RWPE2 (cell line): ENCODE data around the gene KAZN.
A peak's percentile ranks its signal among the peaks of the same experiment; 100 is the strongest.

Experiments
- ATAC-seq: fragments of 200-7000 bp; cut with Tn5 transposase; 3 replicates; pipeline ENCODE4 v1.9.1; 2021; ENCODE audit warnings: low read depth
- DNase-seq: peaks from one replicate; pipeline ENCODE4 v3.0.0-alpha.2; 2020; ENCODE audit warnings: low spot score
- H3K27ac ChIP-seq: fragments of 450-650 bp; 2 replicates; pipeline ENCODE4 v1.5.1; 2017; ENCODE audit warnings: mild to moderate bottlenecking; ENCODE audit not compliant: poor library complexity, severe bottlenecking
- H3K27me3 ChIP-seq: fragments of 250-450 bp; sonication (Bioruptor Pico); 2 replicates; pipeline ENCODE4 v1.5.1; 2021; ENCODE audit warnings: mild to moderate bottlenecking, moderate library complexity; ENCODE audit not compliant: insufficient read depth, poor library complexity, severe bottlenecking
- H3K36me3 ChIP-seq: fragments of 250-450 bp; sonication (Bioruptor Pico); 2 replicates; pipeline ENCODE4 v1.5.1; 2020; ENCODE audit warnings: low read depth, mild to moderate bottlenecking, moderate library complexity
- H3K4me1 ChIP-seq: fragments of 250-450 bp; sonication (Bioruptor Pico); 2 replicates; pipeline ENCODE4 v1.5.1; 2021; ENCODE audit warnings: mild to moderate bottlenecking, moderate library complexity; ENCODE audit not compliant: insufficient read depth, poor library complexity, severe bottlenecking
- H3K4me3 ChIP-seq: fragments of 250-450 bp; sonication (Bioruptor Pico); 2 replicates; pipeline ENCODE4 v1.5.1; 2021; ENCODE audit warnings: mild to moderate bottlenecking, moderate library complexity; ENCODE audit not compliant: severe bottlenecking
- H3K9me3 ChIP-seq: fragments of 250-450 bp; sonication (Bioruptor Pico); 2 replicates; pipeline ENCODE4 v1.5.1; 2021; ENCODE audit warnings: mild to moderate bottlenecking, moderate library complexity; ENCODE audit not compliant: severe bottlenecking
- TF ChIP-seq, protein P1 (sequence below): fragments of 450-650 bp; IDR thresholded peaks from one replicate; pipeline ENCODE4 v1.5.1; 2017; ENCODE audit warnings: mild to moderate bottlenecking, moderate library complexity; ENCODE audit not compliant: poor library complexity, severe bottlenecking

KAZN gene

DNA sequence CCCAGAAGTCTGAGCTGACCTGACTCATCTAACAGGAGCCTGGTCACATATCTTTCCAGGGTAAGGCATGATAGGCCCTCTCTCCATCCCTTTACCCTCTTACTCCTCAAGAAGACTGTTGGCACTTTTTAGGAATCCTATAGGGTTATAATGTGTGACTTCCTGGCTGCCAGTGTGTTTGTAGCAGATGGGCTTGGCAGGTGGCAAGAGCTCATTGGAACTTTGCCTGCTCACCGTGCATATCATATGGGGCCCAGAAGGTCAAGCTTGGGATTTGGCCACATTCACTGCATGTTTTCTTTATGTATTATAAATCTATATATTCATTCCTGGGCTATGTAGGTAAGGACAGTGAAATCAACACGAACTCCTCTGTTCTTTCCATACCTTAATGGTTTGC, 5.2 kb downstream of the KAZN start:
- Histone ChIP-seq H3K36me3 (no peaks in the 10 kb centered on the region), H3K4me3 (no peak overlapping the region), H3K9me3 (no peaks in the 10 kb centered on the region), H3K27me3 (peaks cover 39% of the 10 kb centered on the region), H3K4me1 (no peaks in the 10 kb centered on the region), H3K27ac (no peak overlapping the region)
- no peak for ATAC-seq
- DNase-seq: no peak
- TF ChIP-seq, protein P1, sequence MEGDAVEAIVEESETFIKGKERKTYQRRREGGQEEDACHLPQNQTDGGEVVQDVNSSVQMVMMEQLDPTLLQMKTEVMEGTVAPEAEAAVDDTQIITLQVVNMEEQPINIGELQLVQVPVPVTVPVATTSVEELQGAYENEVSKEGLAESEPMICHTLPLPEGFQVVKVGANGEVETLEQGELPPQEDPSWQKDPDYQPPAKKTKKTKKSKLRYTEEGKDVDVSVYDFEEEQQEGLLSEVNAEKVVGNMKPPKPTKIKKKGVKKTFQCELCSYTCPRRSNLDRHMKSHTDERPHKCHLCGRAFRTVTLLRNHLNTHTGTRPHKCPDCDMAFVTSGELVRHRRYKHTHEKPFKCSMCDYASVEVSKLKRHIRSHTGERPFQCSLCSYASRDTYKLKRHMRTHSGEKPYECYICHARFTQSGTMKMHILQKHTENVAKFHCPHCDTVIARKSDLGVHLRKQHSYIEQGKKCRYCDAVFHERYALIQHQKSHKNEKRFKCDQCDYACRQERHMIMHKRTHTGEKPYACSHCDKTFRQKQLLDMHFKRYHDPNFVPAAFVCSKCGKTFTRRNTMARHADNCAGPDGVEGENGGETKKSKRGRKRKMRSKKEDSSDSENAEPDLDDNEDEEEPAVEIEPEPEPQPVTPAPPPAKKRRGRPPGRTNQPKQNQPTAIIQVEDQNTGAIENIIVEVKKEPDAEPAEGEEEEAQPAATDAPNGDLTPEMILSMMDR: no peak

DNA sequence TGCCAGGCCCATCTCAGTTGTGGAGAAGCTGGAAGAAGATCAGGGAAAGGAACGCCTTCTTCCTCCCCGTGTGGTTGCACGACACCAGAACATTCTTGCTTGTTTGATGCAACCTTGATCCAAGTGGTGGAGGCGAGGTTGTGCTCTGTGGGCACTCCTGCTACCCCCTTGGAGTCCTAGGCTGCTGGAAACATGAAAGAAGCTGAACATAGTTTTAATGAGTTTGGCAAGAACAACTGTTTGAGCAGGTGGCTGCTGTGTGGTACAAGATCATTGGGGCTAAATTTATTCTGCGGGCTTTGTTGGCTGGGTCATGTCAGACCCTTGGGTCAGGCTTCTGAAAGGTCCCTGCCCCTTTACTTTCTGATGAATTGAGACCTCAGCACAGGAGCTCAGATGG, 5.9 kb downstream of the KAZN start:
- no peak overlapping the region for H3K27ac ChIP-seq
- ATAC-seq (no peak), DNase-seq (no peak)
- no peaks in the 10 kb centered on the region for H3K4me1 ChIP-seq
- TF ChIP-seq, protein P1: no peak
- peaks cover 34% of the 10 kb centered on the region for H3K27me3 ChIP-seq
- no peaks in the 10 kb centered on the region for H3K9me3 ChIP-seq
- H3K4me3 ChIP-seq: no peak overlapping the region
- no peaks in the 10 kb centered on the region for H3K36me3 ChIP-seq

DNA sequence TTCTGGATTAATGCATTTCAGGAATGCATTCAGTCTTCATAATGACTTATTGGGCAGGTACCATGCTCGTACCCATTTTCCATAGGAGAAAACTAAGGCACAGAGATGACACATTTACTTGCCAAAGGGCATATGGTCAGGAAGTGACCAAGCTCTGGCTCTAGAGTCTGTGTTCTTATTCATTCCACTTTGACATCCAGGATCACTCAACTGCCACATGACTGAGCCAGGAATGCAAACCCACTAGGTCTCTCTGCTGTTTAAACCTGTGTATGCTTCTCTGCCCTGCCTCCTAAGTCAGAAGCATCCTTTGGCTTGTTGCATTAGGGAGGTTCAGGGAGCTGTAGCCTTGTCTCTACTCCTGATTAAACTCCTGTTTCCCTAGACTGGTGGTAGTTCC, 7.5 kb downstream of the KAZN start:
- DNase-seq (no peak), ATAC-seq (no peak)
- H3K4me1 ChIP-seq: no peaks in the 10 kb centered on the region
- no peak overlapping the region for H3K27ac ChIP-seq
- H3K27me3 ChIP-seq: peaks cover 20% of the 10 kb centered on the region
- H3K4me3 ChIP-seq: no peak overlapping the region
- H3K36me3 ChIP-seq: no peaks in the 10 kb centered on the region
- no peaks in the 10 kb centered on the region for H3K9me3 ChIP-seq
- TF ChIP-seq, protein P1: no peak

DNA sequence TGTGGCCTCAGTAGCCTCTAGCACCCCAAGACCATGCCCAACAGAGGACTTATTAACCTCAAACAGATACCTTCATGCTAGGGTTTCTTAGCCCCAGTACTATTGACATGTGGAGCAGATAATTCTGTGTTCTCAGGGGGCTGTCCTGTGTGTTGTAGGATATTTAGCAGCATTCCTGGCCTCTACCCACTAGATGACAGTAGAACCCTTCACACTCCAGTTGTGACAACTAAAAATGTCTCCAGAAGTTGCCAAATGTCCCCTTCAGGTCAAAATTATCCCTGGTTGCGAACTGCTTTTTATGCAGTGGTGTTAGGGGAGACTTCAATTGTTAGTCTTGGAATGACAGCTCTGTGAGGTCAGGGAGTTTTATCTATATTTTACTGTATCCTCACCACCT, 8.1 kb downstream of the KAZN start:
- DNase-seq: no peak

DNA sequence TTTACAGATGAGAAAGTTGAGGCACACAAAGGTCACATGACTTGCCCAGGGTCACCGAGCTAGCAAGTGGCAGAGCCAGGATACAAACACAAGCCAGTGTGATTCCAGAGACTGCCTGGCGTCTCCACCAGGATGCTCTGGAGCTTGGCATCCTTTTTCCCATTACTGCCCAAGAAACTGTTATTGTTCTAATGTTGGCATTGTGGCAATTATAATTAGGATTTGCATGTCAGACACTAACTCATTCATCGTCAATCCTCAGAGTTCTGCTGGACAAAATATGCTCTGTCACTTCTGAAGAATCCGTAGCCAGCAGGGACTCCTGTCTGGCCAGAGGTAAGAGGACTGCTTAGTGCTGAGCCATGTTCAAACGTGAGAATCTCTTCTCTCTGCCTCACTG, 8.8 kb downstream of the KAZN start:
- H3K27ac ChIP-seq: no peak overlapping the region
- no peak overlapping the region for H3K4me3 ChIP-seq
- TF ChIP-seq, protein P1: no peak
- H3K36me3 ChIP-seq: no peaks in the 10 kb centered on the region
- no peaks in the 10 kb centered on the region for H3K4me1 ChIP-seq
- H3K27me3 ChIP-seq: peaks cover 7% of the 10 kb centered on the region
- ATAC-seq (no peak), DNase-seq (no peak)
- no peaks in the 10 kb centered on the region for H3K9me3 ChIP-seq

More for the DNA sequence above, 8.1 kb downstream of the KAZN start:
- TF ChIP-seq, protein P1: peak; percentile 64
- H3K27me3 ChIP-seq: peaks cover 13% of the 10 kb centered on the region
- no peak for ATAC-seq
- H3K9me3 ChIP-seq: no peaks in the 10 kb centered on the region
- H3K4me1 ChIP-seq: no peaks in the 10 kb centered on the region
- no peak overlapping the region for H3K27ac ChIP-seq
- no peak overlapping the region for H3K4me3 ChIP-seq
- no peaks in the 10 kb centered on the region for H3K36me3 ChIP-seq
